Cerebellar cortex (tissue), 1 donor: ENCODE results near the gene ARPC4.
"Not testable (repeated sequence)": the region's sequence is repeated elsewhere in the genome, so short reads cannot be mapped to it uniquely, and the experiment has no call there.

ENCODE experiments used
- DNase-seq: peaks from one replicate; pipeline ENCODE4 v3.0.0-alpha.2; 2015; ENCODE audit warnings: low spot score

Gene ARPC4

DNA sequence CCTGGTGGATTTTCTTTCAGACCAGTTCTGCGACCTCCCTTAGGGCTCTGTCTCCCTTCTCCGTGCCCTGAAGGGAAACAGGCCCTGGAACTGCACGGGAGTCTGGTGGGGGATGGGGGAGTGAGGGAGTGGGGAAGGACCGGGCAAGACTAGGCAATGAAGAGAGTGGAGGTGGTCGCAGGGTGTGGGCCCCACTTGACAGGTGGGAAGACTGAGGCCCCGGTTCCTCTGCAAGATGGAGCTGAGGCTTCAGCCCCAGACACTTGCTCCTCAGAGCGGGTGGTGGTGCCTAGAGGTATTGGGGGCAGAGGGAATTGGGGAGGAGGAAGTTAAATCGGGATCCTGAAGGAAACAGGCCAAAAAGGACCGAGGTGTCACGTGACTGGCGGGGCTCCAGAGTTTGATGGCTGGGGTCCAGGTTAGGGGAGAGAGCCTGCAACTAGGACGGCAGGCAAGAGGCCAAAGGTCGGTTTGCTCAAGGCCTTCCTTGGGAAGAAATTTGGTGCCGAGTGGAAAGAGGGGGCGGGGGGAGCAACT, 22.5 kb upstream of the ARPC4 start:
- DNase-seq: peak; percentile 49

DNA sequence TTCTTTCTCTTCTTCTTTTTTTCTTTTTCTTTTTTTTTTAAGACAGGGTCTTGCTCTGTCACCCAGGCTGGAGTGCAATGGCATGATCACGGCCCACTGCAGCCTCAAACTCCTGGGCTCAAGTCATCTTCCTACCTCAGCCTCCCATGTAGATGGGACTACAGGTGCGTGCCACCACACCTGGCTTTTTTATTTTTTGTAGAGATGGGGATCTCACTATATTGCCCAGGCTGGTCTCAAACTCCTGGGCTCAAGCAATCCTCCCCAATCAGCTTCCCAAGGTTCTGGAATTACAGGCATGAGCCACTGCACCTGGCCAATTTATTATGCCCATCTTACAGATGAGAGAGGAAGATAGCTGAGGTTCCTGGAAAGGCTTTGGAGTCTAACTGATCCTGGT, 21.9 kb upstream of the ARPC4 start:
- not testable (repeated sequence) for DNase-seq

DNA sequence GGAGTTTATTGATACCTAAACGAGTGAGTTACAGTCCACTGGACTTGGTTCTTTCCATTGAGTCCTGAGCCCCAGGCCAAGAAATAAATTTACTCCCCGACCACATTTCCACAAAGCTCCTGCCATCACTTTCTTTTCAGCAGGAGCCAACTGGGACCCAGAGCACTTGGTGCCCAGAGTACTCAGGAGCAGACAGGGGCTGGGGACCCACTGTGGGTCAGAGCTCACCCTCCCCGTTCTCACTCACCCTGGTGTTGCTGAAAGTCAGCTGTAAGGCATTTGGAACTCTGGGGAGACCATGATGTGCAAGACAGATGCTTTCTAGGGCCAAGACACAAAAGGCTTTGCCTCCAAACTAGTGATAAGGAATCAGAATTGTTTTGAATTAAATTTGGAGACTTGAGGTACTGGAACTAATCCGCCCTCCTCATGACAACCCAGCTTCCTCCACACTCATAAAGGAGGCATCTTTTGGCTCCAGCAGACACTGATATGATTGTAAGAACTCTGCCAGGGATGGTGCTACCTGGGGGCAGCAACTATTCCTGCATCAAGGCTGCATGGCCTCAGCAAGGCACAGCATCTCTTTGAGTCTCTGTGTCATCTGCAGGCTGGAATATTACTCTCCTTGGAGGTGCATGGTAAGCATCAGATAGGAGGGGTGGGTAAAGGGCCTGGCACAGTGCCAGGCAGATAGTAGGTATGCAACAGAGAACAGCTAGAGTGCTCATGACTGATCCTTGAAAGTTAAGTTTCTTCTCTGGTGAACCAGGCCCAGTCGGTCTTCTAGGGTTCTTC, 15.8 kb upstream of the ARPC4 start:
- DNase-seq: no peak

DNA sequence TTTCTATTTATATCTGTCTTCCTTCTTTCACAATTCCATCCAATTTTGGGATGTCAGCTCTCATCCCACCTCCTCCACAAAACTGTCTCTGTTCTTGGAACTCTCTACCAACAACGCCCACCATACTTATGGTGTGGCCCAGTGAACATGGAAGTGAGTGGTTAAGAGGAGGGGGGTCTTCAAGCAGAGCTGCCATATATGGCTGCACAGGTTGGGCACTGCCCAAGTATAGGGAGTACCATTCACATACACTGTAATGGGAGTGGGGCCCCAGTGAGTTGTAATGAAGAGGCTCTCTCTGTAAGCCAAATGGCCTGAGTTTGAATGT, 15.2 kb upstream of the ARPC4 start:
- DNase-seq: no peak

DNA sequence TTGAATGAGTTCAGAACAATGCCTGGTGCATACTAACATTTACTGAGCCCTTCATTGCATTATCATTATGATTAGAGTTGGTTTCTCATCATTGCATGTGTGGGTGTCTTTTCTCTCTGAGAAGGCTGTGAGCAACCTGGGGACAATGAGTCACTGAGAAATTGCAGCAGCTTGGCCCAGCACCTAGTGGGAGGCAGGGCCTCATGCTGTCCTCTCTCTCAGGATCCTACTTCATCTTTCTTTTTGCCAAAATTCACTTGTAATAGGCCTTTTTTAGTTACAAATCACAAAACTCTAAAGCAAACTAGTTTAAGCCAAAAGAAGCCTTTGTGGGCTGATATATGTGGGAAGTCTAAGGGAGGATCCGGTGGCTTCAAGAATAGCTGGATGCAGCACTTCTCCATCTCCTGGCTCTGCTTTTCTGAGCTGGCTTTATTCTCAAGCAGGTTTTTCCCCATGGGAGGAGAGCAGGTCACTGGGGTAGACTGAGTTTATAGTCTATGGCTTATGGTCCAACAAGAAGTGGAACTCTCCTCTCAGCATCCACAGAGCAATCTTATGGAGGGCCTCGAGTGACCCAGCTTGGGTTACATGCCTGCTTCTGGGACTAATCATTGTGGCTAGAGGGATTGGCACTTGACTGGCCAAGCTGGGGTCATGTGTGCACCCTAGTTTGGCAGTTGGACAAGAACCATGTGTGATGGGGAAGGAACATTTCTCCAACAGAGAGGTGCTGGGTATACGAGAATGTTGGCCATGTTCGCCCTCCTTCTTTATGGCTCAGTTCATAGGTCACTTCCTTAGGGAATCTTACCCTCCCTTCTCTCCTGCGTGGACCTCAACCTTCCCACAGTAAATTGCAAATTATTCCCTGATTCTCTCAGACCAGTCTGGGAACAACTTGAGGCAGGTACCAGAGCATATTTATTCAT, 14.5 kb upstream of the ARPC4 start:
- DNase-seq: no peak

DNA sequence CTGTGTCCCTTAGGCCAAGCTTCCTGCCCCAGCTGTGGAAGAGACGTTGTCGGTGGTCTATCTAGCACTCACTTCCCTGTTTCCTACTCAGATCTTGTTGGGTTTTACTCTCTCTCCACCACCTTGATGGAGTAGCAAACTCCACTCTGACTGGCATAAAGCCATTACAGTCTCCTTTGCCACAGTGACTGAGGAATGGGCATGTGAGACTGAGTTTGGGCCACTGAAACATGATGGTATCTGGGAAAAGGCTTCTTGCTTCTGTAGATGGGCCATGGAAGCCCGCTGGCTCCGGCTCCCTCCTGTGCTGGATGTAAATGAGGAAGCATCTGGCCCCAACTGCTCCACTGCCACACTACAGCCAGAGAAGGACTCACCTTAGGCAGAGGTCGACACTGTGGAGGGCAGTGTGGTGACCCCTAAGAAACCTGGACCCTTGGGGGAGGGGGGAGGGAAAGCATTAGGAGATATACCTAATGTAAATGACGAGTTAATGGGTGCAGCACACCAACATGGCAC, 13.7 kb upstream of the ARPC4 start:
- no peak for DNase-seq

DNA sequence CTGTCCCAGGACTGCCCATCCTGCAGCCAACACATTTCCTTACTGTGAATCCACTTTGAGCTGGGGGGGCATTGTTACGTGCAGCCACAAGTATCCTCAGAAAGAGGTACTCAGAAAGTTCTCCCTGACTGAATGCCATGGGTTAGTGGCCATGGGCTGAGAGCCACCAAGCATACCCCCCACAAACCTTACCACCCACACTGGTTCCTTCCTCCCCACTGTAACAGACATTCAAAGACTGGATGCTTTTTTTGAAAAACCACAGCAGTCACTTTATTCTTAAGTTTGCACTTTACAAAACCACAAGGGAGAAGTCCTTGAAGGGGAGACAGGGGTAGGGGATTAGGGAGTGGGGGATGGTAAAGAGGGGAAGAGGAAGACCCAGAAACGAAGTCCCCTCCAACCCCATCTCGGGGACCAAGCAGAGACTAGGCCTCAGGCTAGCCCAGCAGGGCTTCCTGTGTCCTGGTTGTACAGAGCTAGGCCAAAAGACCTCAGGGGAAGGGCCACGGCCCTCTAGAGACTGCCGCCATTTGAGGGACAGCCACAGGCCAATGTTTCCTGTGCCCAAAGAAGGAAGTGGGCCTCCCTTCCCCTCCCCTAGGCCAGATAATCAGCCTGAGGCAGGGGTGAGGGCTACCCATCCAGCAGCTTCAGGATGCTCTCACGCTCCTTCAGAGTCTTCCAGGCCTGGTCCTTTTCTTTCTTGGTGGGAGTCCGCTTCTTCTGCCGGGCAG, 13.0 kb upstream of the ARPC4 start:
- DNase-seq: no peak

DNA sequence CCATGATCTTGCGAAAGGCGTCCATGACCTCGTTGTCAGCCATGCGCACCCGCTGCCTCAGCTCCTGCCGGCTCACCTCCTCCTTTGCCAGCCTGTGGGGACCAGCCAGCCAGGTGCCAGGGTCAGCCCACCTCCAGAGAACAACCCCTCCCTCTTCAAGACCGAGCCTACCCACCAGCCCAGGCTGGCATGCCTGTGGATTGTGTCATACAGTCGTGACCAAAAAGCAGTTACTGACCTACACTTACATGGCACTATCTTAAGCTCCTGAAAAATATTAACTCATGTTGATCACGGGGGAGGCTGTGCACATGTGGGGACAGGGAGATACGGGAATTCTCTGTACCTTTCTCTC, 12.4 kb upstream of the ARPC4 start:
- no peak for DNase-seq

DNA sequence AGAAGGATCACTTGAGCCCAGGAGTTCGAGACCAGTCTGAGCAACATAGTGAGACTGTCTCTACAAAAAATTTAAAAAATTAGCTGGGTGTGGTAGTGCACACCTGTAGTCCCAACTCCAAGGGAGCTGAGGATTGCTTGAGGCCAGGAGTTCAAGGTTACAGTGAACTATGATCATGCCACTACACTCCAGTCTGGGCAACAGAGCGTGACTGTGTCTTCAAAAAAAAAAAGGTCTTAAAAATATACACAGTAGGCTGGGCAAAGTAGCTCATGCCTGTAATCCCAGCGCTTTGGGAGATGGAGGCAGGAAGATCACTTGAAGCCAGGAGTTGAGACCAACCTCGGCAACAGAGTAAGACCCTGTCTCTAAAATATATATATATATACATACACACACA, 12.0 kb upstream of the ARPC4 start:
- no peak for DNase-seq

DNA sequence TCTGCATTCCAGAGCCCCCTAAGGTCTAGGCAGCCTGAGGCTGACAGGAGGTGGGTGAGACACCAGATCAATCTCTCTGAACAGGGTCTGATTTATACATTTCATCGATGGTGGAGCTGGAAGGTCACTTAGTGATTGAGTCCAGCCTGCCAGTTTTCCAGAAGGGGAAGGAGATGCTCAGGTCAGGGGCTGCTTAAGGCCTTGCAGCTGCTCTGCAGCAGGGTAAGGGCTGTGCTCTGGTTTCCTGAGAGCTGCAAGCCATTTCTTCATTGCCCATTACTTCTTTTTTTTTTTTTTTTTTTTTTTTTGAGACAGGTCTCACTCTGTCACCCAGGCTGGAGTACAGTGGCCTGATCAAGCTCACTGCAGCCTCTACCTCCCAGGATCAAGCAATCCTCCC, 11.3 kb upstream of the ARPC4 start:
- DNase-seq: no peak

DNA sequence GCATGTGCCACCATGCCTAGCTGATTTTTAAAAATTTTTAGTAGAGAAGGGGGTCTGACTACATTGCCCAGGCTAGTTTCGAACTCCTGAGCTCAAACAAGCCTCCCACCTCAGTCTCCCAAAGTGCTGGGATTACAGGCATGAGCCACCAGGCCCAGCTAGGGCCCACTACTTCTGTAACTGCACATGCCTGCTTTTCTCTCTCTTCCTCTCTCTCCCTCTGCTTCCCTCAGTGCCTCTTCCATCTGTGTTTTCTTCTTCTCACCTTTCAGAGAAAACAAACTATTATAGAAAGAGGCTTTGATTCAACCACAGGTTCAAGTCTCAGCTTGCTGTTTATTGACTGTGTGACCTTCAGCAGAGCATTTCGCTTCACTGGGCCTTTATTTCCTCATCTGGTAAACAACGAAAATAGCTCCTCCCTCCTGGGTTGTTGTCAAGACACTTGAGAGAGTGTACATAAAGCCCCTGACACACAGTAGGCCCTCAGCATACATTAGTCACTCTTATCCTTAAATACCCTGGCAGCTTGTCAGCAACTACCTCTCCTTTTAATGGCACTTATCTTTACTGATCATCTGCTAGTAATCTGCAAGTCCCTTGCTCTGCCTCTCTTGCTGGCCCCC, 10.8 kb upstream of the ARPC4 start:
- DNase-seq: no peak

DNA sequence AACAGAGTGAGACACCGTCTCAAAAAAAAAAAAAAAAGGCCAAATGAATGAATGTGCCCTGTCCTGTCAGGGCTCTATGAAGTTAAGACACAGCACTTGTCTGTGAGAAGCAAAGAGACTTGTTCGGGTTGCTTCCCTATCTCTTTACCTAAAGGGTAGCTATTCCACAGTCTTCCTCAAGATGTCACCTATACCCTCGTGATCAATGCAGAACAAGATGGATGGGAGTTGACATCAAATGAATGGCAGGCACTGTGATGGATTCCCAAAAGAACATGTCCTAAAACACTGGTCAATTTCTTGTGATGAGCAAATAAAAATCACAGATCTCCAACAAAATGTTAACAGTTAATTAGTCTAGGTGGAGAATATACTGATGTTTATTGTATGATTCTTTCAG, 10.1 kb upstream of the ARPC4 start:
- DNase-seq: no peak

DNA sequence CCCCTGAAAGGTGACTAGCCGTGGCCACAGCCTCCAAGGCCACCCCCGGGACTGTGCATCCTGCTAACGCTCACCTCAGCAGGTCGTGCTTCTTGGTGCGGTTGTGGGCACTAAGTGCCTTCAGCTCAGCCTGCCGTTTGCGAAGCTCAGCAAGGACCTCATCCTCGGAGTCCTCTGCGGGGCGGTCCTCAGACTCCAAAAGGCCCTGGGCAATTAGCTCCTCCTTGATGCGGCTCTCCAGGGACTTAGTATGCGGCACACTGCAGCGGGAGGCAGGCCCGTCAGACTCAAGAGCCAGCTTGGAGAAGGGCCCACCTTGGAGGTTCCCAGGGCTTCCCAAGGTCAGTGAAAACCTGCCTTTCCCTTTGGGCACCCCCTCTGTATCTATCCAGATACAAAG, 8.9 kb upstream of the ARPC4 start:
- DNase-seq: no peak

DNA sequence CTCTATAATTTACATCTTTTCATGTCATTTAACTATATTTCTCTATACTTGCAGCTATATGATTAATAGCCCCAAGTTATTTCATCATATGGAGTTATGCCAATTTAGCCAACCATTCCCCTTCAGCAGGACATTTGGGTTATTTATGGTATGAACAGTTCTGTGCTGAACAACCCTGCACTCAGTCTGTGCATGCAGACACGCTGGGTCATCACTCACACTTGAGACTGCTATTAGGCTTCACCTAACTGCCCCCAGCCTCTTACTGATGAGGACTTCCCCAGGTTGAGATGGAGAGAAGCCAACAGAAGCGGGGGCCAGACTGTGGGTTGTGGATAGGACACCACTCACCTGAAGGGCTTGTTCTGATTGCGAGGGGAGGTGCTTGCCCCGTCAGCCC, 7.9 kb upstream of the ARPC4 start:
- no peak for DNase-seq

DNA sequence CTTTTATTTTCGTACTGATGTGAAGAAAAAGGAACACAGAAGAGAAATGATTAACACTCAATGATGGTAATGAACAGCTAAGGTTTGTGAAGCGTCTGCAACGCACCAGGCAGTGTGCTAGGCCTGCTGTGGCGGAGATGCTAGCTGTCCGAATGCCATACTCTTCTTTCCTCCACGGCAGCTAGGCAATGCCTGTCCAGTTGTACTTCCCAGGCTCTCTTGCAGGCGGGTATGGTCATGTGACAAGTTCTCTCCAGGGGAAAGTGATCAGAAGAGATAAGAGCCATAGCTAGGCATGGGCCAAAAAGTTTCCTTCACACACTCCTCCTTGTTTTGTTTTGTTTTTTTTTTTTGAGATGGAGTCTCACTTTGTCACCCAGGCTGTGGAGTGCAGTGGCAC, 7.3 kb upstream of the ARPC4 start:
- no peak for DNase-seq

DNA sequence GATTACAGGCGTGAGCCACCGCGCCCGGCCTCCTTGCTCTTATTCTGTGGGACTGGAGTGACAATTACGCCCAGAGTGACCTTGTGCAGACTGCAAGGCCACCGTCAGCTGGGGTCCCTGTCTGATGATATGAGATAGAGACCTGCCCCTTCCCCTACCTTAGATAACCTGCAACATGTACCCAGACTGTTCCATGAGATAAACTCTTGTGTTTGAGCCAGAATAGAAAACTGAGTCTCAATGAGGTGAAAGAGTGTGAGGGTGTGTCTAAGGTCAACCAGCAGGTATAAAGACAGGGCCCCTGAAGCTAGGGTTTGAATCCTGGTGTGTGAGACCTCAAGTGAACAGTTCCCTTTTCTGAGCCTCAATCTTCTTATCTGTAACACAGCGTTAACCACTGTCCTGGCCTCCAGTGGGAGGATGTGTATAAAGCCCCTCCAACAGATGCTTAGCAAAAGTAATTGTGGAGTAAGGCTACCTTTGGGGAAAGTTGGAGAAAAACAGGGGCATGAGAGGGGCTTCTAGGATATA, 6.6 kb upstream of the ARPC4 start:
- DNase-seq: no peak

DNA sequence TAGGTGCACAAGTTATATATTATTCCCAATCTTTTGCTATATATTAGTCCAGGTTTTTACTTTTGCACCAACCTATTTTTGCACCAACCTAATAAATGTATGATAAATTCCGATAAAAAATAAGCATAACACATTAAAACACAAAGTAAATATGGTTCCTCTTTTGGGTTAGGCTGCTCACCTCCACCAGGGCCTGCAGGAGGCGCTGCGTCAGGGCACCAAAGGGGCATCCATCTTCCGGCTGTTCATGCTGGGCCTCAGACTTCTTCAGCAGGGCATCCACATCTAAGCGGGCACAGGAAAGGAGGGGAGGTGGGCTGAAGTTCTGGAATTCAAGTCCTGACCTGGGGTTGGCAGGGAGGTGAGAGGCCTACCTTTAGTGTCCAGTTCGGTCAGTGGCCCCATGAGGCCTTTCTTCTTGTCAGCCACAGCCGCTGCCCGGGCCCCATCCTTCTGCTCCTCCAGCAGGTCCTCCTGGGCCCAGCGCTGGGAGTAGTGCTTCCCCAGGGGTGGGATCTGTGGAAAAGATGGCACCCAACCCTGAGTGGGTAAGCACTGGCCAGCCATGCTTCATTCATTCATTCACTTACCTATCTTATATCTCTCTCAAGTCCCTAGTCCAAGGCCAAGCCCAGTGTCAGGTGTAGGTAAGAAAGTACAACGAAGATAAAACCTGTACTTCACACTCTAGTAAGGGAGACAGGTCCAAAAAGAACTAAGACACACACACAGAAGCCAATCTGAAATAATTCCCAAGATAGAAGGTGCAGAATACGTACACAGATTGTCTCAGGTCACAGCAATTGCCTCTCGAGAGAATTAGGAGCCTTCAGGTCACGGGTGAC, 5.8 kb upstream of the ARPC4 start:
- no peak for DNase-seq

DNA sequence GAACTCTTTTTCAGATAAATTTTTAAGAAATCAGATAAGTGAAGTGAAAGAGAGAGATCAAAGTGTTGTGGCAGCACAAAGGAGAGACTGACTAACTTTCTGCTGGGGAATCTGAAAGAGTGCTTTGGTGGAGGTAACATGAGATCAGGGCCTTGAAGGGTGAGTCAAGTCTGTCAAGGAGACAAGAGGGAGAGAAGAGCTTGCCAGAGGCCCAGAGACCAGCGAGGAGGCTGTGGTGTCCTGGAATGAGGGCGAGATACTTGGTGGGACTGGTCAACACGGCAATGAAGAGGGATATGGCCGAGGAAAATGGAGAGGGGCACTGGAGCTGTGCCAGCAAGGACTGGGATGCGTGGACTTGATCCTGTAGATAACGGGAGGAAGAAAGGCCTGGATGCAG, 5.2 kb upstream of the ARPC4 start:
- DNase-seq: no peak

DNA sequence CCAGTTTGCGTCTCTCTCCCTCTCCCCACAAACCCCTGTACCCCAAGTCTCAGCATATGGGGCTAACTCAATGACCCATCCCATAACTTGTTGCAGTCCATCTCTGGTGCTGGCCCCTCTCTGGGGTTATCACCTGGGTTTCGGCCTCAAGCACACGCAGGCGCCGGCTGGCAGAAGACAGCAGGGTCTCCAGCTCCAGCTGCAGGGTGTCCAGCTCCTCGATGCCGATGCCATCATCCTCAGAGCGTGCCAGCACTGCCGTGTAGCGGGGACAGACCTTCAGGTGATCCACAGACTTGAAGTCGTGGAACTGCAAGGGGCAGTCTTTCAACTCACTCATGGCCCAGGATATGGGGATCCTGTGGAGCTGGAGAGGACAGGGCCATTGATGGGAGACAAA, 1.8 kb upstream of the ARPC4 start:
- DNase-seq: no peak

DNA sequence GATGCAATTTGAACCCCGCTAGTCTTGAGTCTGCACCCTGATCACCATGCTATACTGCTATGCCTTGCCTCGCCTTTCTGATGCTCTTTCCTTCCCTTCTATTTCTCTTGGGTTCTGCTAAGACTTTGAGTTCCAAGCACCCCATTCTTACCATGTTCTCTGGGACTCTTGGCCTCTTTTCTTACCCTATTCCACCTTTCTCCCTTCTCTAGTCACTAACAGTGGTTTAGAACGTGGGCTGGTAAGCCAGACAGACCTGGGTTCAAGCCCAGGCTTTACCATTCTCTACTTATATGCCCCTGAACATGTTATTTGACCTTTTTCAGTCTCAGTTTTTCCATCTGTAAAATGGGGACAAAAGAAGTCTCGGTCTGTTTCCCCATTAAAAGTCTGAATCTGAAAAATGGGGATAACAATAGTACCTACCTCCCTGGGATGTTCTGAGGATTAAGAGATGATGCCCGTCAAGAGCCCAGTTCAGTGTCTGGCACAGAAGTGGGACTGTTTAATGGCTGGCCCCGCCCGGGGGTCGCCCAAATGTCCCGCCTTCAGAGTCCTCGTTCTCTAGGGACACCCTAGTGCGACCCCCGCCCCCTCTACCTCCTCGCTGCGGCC, 985 bp upstream of the ARPC4 start:
- no peak for DNase-seq
